Thyroid gland (tissue), 4 donors: ENCODE measurements around the gene TESK2. TPM values are rescaled to one million over a fixed set of nuclear protein-coding genes. Genes with fewer than 3 reads are reported as not detected.

Experiments
- DNase-seq, 2 donors: peaks; one replicate each; pipeline ENCODE4 v3.0.0-alpha.2; 2019
- H3K27ac ChIP-seq, 3 donors: fragments of 200-600 bp; sonication (generic); 1 replicate in 2 of 3; 2 replicates in 1 of 3; pipeline ENCODE4 v1.5.1; 2016 to 2019; ENCODE audit warnings: mild to moderate bottlenecking in 1 of 3, moderate library complexity in 1 of 3
- H3K27me3 ChIP-seq: fragments of 200-600 bp; sonication (generic); one replicate; pipeline ENCODE4 v1.5.1; 2019
- H3K36me3 ChIP-seq, 2 donors: fragments of 200-600 bp; sonication (generic); one replicate each; pipeline ENCODE4 v1.5.1; 2016 to 2019
- H3K4me1 ChIP-seq, 2 donors: fragments of 200-600 bp; sonication (generic); one replicate each; pipeline ENCODE4 v1.5.1; 2017 to 2019
- H3K4me3 ChIP-seq, 3 donors: fragments of 200-600 bp; sonication (generic); replicated peaks in 1 of 3; 1 replicate in 2 of 3; 2 replicates in 1 of 3; pipeline ENCODE4 v1.5.1; 2016; ENCODE audit warnings: mild to moderate bottlenecking in 1 of 3
- H3K9me3 ChIP-seq: fragments of 200-600 bp; sonication (generic); one replicate; pipeline ENCODE4 v1.5.1; 2017
- CTCF ChIP-seq, 6 experiments: fragments of 200-600 bp in 3 of 6; fragments of 450-650 bp in 3 of 6; sonication (generic) in 3 of 6; IDR thresholded peaks; one replicate each; pipeline ENCODE4 v1.5.1; 2016 to 2019; ENCODE audit warnings: antibody characterized with exemption in 6 of 6, mild to moderate bottlenecking in 2 of 6, inconsistent platforms in 1 of 6, moderate library complexity in 1 of 6
- POLR2A ChIP-seq, 2 donors: fragments of 450-650 bp; IDR thresholded peaks; one replicate each; pipeline ENCODE4 v1.6.1; 2017; ENCODE audit warnings: antibody characterized with exemption in 2 of 2, mild to moderate bottlenecking in 2 of 2, moderate library complexity in 1 of 2
- WGBS, 2 donors: methylation state at CpG; one replicate each; pipeline ENCODE4 v1.1.5; 2017; 5-methylcytosine and 5-hydroxymethylcytosine counted together
- intact Hi-C: fragments of 100-400 bp; cut with DNase I; formaldehyde crosslinking; loops from one replicate; pipeline ENCODE4 v1.15.1; 2023
- total RNA-seq, 4 donors: library from RNA; depleted of rRNA; stranded (reverse); fragments of >200 nt; gene quantifications; one replicate each; pipeline ENCODE4 v1.2.3, GENCODE V29; 2016

TESK2 gene
- total RNA-seq, 4 donors from 2014 or later = 4.8 to 5.7 (median 5.5) TPM

- H3K4me3 ChIP-seq = no peak overlapping the region
- H3K27me3 ChIP-seq = no peaks in the 10 kb centered on the region
- no peaks in the 10 kb centered on the region for H3K4me1 ChIP-seq
- H3K27ac ChIP-seq = no peak overlapping the region
- intact Hi-C loops = no loop called here
- no peaks in the 10 kb centered on the region for H3K9me3 ChIP-seq
- no peak for DNase-seq
- 86 to 92% methylated on average over 3 of the region's 3 CpGs for WGBS, 2 donors
- no peak for TF ChIP-seq CTCF (IDR thresholded peaks at IDR 0.05)
- TF ChIP-seq POLR2A (IDR thresholded peaks at IDR 0.05) = no peak
- no peaks in the 10 kb centered on the region for H3K36me3 ChIP-seq
Observed at GRCh38 chr1:45452503-45452902, 38.5 kb downstream of the TESK2 start.

GRCh38 chr1:45448357-45448756 is 42.6 kb downstream of the TESK2 start:
- no peak for DNase-seq
- no peak overlapping the region for H3K4me3 ChIP-seq
- 94 to 100% methylated on average over 3 of the region's 3 CpGs for WGBS, 2 donors
- no peak for TF ChIP-seq CTCF (IDR thresholded peaks at IDR 0.05)
- no peak for TF ChIP-seq POLR2A (IDR thresholded peaks at IDR 0.05)
- H3K36me3 ChIP-seq = no peaks in the 10 kb centered on the region
- intact Hi-C loops = no loop called here
- no peaks in the 10 kb centered on the region for H3K9me3 ChIP-seq
- H3K27me3 ChIP-seq = no peaks in the 10 kb centered on the region
- H3K27ac ChIP-seq = no peak overlapping the region
- no peaks in the 10 kb centered on the region for H3K4me1 ChIP-seq

GRCh38 chr1:45446950-45447672 is 43.9 kb downstream of the TESK2 start:
- no peaks in the 10 kb centered on the region for H3K9me3 ChIP-seq
- no peaks in the 10 kb centered on the region for H3K27me3 ChIP-seq
- H3K4me1 ChIP-seq = no peaks in the 10 kb centered on the region
- TF ChIP-seq POLR2A (IDR thresholded peaks at IDR 0.05) = no peak
- TF ChIP-seq CTCF (IDR thresholded peaks at IDR 0.05) = no peak
- DNase-seq = no peak
- 83 to 92% methylated on average over 1 of the region's 1 CpG for WGBS, 2 donors
- H3K4me3 ChIP-seq = no peak overlapping the region
- no peak overlapping the region for H3K27ac ChIP-seq
- H3K36me3 ChIP-seq = no peaks in the 10 kb centered on the region
- intact Hi-C loops = no loop called here

GRCh38 chr1:45446530-45446929 is 44.4 kb downstream of the TESK2 start:
- TF ChIP-seq POLR2A (IDR thresholded peaks at IDR 0.05) (no peak), CTCF (IDR thresholded peaks at IDR 0.05) (no peak)
- intact Hi-C loops = no loop called here
- H3K36me3 ChIP-seq = no peaks in the 10 kb centered on the region
- no peaks in the 10 kb centered on the region for H3K9me3 ChIP-seq
- WGBS, 2 donors = 93 to 98% methylated on average over 1 of the region's 1 CpG
- H3K4me1 ChIP-seq = no peaks in the 10 kb centered on the region
- no peaks in the 10 kb centered on the region for H3K27me3 ChIP-seq
- DNase-seq = no peak
- H3K4me3 ChIP-seq = no peak overlapping the region
- no peak overlapping the region for H3K27ac ChIP-seq

GRCh38 chr1:45444609-45445131 is 46.3 kb downstream of the TESK2 start:
- WGBS, 2 donors = 92 to 93% methylated on average over 5 of the region's 5 CpGs
- TF ChIP-seq POLR2A (IDR thresholded peaks at IDR 0.05) (no peak), CTCF (IDR thresholded peaks at IDR 0.05) (no peak)
- no peak overlapping the region for H3K27ac ChIP-seq

More at GRCh38 chr1:45444609-45445131, 46.3 kb downstream of the TESK2 start:
- no peaks in the 10 kb centered on the region for H3K4me1 ChIP-seq
- intact Hi-C loops = no loop called here
- no peak for DNase-seq
- no peaks in the 10 kb centered on the region for H3K27me3 ChIP-seq
- no peaks in the 10 kb centered on the region for H3K9me3 ChIP-seq
- H3K36me3 ChIP-seq = no peaks in the 10 kb centered on the region
- no peak overlapping the region for H3K4me3 ChIP-seq
